Gastrocnemius medialis (tissue), 4 donors: ENCODE data around the gene BIN2.

Experiments
- CTCF ChIP-seq, 5 experiments: fragments of 450-650 bp in 3 of 5; fragments of 200-600 bp in 2 of 5; sonication (generic) in 2 of 5; IDR thresholded peaks in 4 of 5; conservative IDR thresholded peaks in 1 of 5; 1 replicate in 4 of 5; 2 replicates in 1 of 5; pipeline ENCODE4 v1.5.1; 2016 to 2019; ENCODE audit warnings: antibody characterized with exemption in 5 of 5, mild to moderate bottlenecking in 3 of 5, moderate library complexity in 3 of 5
- POLR2A ChIP-seq, 2 donors: fragments of 450-650 bp; IDR thresholded peaks; one replicate each; pipeline ENCODE4 v1.6.1; 2017; ENCODE audit warnings: antibody characterized with exemption in 2 of 2, mild to moderate bottlenecking in 2 of 2, moderate library complexity in 2 of 2

- TF ChIP-seq CTCF (IDR thresholded peaks at IDR 0.05 in 4 of 5, conservative IDR thresholded peaks at IDR 0.05 in 1 of 5) = no peak
- TF ChIP-seq POLR2A (IDR thresholded peaks at IDR 0.05) = no peak
Observed at GRCh38 chr12:51234530-51234929, 89.4 kb downstream of the BIN2 start.
